DND-41 (cell line): ENCODE results near the gene HNRNPDL.
A peak's percentile ranks its signal among the peaks of the same experiment; 100 is the strongest.

Source experiments
- ATAC-seq: fragments of 200-7000 bp; cut with Tn5 transposase; 3 replicates; pipeline ENCODE4 v1.9.1; 2021; ENCODE audit warnings: low read depth; ENCODE audit not compliant: insufficient read depth
- DNase-seq: peaks from one replicate; pipeline ENCODE4 v3.0.0-alpha.2; 2020
- H2AFZ ChIP-seq: 2 replicates; pipeline ENCODE4 v1.6.0; 2012; ENCODE audit warnings: low read depth, low read length
- H3K27ac ChIP-seq: 2 replicates; pipeline ENCODE4 v1.5.1; 2012; ENCODE audit warnings: low read length, inconsistent platforms
- H3K27me3 ChIP-seq: fragments of 200-600 bp; sonication (generic); 2 replicates; pipeline ENCODE4 v1.6.0; 2012; ENCODE audit warnings: low read length, mild to moderate bottlenecking, inconsistent platforms; ENCODE audit not compliant: insufficient read depth, poor library complexity
- H3K36me3 ChIP-seq: 2 replicates; pipeline ENCODE4 v1.5.1; 2012; ENCODE audit warnings: low read length, inconsistent platforms; ENCODE audit not compliant: insufficient read depth
- H3K4me1 ChIP-seq: 2 replicates; pipeline ENCODE4 v1.5.1; 2012; ENCODE audit warnings: mild to moderate bottlenecking, low read length; ENCODE audit not compliant: insufficient read depth
- H3K4me2 ChIP-seq: 2 replicates; pipeline ENCODE4 v1.6.0; 2012; ENCODE audit warnings: mild to moderate bottlenecking, moderate library complexity, low read length, inconsistent platforms; ENCODE audit not compliant: insufficient read depth
- H3K4me3 ChIP-seq, 2 experiments: fragments of 200-600 bp in 1 of 2; shearing (Covaris generic) in 1 of 2; 2 replicates each; pipeline ENCODE4 v1.5.1; 2012 to 2016; ENCODE audit warnings: inconsistent platforms in 2 of 2, low read length in 2 of 2, mild to moderate bottlenecking in 2 of 2, low read depth in 1 of 2, moderate library complexity in 1 of 2
- H3K79me2 ChIP-seq: 2 replicates; pipeline ENCODE4 v1.6.0; 2012; ENCODE audit warnings: low read length, inconsistent platforms; ENCODE audit not compliant: insufficient read depth
- H3K9ac ChIP-seq: 2 replicates; pipeline ENCODE4 v1.6.0; 2012; ENCODE audit warnings: low read depth, mild to moderate bottlenecking, inconsistent platforms, low read length, moderate library complexity
- H3K9me3 ChIP-seq: 2 replicates; pipeline ENCODE4 v1.5.1; 2012; ENCODE audit warnings: low read length, moderate library complexity, mild to moderate bottlenecking, inconsistent platforms; ENCODE audit not compliant: insufficient read depth, severe bottlenecking
- H4K20me1 ChIP-seq: 2 replicates; pipeline ENCODE4 v1.6.0; 2012; ENCODE audit warnings: low read length; ENCODE audit not compliant: insufficient read depth
- CTCF ChIP-seq: IDR thresholded peaks from 2 replicates; pipeline ENCODE4 v1.5.1; 2012; ENCODE audit warnings: borderline replicate concordance, low read length, moderate library complexity, mild to moderate bottlenecking; ENCODE audit not compliant: poor library complexity, severe bottlenecking; ENCODE audit errors: extremely low read depth
- EZH2 ChIP-seq: IDR thresholded peaks from 3 replicates; pipeline ENCODE4 v1.6.1; 2012; ENCODE audit warnings: borderline replicate concordance, low read depth, mild to moderate bottlenecking, moderate library complexity, low read length, inconsistent platforms; ENCODE audit not compliant: severe bottlenecking

HNRNPDL gene

GRCh38 chr4:82423245-82424054 lies 6.8 kb downstream of the HNRNPDL start:
- H3K27ac ChIP-seq: no peak overlapping the region
- H3K9me3 ChIP-seq: no peaks in the 10 kb centered on the region
- H3K4me1 ChIP-seq: peaks cover 34% of the 10 kb centered on the region
- ATAC-seq (no peak), DNase-seq (no peak)
- H4K20me1 ChIP-seq: peaks cover 76% of the 10 kb centered on the region
- peaks cover 54% of the 10 kb centered on the region for H3K36me3 ChIP-seq
- H3K4me3 ChIP-seq: no peak overlapping the region
- no peak overlapping the region for H3K4me2 ChIP-seq
- TF ChIP-seq EZH2 (no peak), CTCF (no peak)
- no peak overlapping the region for H3K9ac ChIP-seq
- H3K27me3 ChIP-seq: no peaks in the 10 kb centered on the region
- no peak overlapping the region for H2AFZ ChIP-seq
- peaks cover 33% of the 10 kb centered on the region for H3K79me2 ChIP-seq

GRCh38 chr4:82422616-82423015 lies 7.6 kb downstream of the HNRNPDL start:
- peaks cover 6% of the 10 kb centered on the region for H3K27me3 ChIP-seq
- TF ChIP-seq EZH2 (no peak), CTCF (no peak)
- DNase-seq: no peak
- peaks cover 46% of the 10 kb centered on the region for H3K36me3 ChIP-seq
- ATAC-seq: peak; percentile 4; the same call in 2 of the 3 replicates
- no peak overlapping the region for H3K27ac ChIP-seq
- H3K4me2 ChIP-seq: no peak overlapping the region
- H3K9me3 ChIP-seq: no peaks in the 10 kb centered on the region
- H4K20me1 ChIP-seq: peaks cover 68% of the 10 kb centered on the region
- no peak overlapping the region for H2AFZ ChIP-seq
- H3K4me1 ChIP-seq: peaks cover 28% of the 10 kb centered on the region
- H3K79me2 ChIP-seq: peaks cover 25% of the 10 kb centered on the region
- no peak overlapping the region for H3K9ac ChIP-seq
- no peak overlapping the region for H3K4me3 ChIP-seq

GRCh38 chr4:82421796-82422560 lies 8.3 kb downstream of the HNRNPDL start:
- no peak overlapping the region for H3K4me3 ChIP-seq
- H3K36me3 ChIP-seq: peaks cover 39% of the 10 kb centered on the region
- H3K4me2 ChIP-seq: no peak overlapping the region
- H3K27me3 ChIP-seq: peaks cover 10% of the 10 kb centered on the region
- H3K79me2 ChIP-seq: peaks cover 19% of the 10 kb centered on the region
- H2AFZ ChIP-seq: no peak overlapping the region
- no peak overlapping the region for H3K9ac ChIP-seq
- peaks cover 21% of the 10 kb centered on the region for H3K4me1 ChIP-seq
- no peak for TF ChIP-seq CTCF
- H3K27ac ChIP-seq: no peak overlapping the region
- peaks cover 61% of the 10 kb centered on the region for H4K20me1 ChIP-seq
- no peaks in the 10 kb centered on the region for H3K9me3 ChIP-seq
- ATAC-seq (peak; percentile 46), DNase-seq (peak; percentile 32)
